ENCODE results near the gene CDC34.
A peak's percentile ranks its signal among the peaks of the same experiment; 100 is the strongest.

Gene CDC34

DNA sequence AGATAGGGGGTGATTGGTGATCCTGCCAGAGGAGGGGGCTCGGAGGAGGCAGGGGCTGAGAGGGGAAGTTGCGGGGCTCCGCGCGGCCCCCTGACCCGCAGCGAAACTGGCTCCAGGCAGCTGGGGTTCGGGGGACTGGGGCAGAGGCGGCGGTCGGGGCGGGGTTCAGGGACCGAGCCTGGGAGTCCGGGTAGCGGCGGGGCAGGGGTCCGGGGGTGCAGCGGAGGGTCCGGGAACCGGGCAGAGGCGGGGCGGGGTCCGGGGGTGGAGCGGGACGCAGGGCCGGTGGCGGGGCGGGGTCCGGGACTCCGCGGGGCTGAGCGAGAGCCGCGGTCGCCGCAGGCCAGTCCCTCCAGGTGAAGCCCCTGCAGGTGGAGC, 34.1 kb upstream of the CDC34 start:
- DNase-seq (ENCODE audit: low read depth): no peak

DNA sequence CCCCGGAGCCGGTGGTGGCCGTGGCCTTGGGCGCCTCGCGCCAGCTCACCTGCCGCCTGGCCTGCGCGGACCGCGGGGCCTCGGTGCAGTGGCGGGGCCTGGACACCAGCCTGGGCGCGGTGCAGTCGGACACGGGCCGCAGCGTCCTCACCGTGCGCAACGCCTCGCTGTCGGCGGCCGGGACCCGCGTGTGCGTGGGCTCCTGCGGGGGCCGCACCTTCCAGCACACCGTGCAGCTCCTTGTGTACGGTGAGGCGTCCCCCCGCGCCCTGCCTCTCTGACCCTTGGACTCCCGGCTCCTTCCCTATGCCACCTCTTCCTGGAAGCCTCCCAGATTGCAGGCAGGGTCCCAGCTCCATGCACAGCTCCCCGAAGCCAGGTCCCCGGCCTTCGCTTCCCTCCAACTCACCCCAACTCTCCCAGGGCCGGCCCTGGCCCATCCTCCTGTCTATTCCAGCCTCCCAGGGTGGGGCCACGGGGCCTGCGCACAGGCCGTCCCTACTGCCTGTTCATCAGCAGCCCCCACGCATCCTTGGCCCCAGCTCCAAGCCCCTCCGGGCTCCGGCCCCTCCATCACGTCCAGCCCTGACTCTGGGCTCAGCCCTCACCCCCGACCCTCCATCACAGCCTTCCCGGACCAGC, 33.6 kb upstream of the CDC34 start:
- DNase-seq (ENCODE audit: low read depth): no peak

- no peak for DNase-seq (ENCODE audit: low read depth)
Measured at GRCh38 chr19:498511-498891, 33.1 kb upstream of the CDC34 start.

DNA sequence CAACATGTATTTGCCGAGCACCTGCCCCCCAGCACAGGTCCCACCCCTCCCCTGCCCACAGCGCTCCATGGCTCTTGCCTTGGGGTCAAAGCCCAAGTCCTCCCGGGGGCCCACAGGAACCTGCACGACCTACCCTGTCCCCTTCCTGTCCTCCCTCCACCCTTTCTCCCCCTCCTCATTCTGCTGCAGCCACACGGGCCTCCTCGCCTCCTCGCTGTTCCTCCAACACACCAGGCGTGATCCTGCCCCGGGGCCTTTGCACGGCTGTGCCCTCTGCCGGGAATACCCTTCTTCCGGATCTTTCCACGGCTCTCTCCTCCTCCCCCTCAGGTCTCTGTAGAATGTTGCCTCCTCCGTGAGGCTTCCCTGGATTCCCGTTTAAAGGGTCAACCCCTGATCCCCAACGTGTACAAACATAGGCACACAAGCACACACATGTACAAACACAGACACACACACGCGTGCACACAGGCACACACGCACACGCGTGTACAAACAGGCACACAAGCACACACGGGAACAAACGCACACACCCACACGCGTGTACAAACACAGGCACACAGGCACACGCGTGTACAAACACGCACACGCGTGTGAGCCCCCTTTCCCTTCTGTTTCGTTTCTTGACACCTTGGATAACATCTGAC, 32.5 kb upstream of the CDC34 start:
- DNase-seq (ENCODE audit: low read depth): no peak

DNA sequence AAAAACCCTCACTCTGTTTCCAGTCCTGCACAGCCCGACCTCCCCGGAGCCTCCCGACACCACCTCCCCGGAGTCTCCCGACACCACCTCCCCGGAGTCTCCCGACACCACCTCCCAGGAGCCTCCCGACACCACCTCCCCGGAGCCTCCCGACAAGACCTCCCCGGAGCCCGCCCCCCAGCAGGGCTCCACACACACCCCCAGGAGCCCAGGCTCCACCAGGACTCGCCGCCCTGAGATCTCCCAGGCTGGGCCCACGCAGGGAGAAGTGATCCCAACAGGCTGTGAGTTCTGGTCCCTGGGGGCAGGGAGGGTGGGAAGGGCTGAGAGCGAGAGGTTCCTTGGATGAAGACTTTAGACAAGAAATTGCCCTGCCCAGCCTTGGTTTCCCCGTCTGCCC, 29.9 kb upstream of the CDC34 start:
- no peak for DNase-seq (ENCODE audit: low read depth)

DNA sequence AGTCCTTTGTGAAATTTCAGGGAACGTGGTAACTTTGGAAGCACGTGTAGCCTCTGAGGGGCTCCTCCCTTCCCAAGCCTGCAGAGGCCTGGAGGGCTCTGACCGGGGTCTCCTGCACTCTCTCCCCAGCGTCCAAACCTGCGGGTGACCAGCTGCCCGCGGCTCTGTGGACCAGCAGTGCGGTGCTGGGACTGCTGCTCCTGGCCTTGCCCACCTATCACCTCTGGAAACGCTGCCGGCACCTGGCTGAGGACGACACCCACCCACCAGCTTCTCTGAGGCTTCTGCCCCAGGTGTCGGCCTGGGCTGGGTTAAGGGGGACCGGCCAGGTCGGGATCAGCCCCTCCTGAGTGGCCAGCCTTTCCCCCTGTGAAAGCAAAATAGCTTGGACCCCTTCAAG, 26.9 kb upstream of the CDC34 start:
- no peak for DNase-seq (ENCODE audit: low read depth)

- DNase-seq (ENCODE audit: low read depth): peak; percentile 100
Measured at GRCh38 chr19:506404-507285, 24.9 kb upstream of the CDC34 start.

- peak; percentile 64 for DNase-seq (ENCODE audit: low read depth)
Measured at GRCh38 chr19:507286-508203, 24.0 kb upstream of the CDC34 start, which contains the start of gene TPGS1. TSS of gene TPGS1 (plus strand) at chr19:507497. CDS start at chr19:507507, 10 bp downstream.

DNA sequence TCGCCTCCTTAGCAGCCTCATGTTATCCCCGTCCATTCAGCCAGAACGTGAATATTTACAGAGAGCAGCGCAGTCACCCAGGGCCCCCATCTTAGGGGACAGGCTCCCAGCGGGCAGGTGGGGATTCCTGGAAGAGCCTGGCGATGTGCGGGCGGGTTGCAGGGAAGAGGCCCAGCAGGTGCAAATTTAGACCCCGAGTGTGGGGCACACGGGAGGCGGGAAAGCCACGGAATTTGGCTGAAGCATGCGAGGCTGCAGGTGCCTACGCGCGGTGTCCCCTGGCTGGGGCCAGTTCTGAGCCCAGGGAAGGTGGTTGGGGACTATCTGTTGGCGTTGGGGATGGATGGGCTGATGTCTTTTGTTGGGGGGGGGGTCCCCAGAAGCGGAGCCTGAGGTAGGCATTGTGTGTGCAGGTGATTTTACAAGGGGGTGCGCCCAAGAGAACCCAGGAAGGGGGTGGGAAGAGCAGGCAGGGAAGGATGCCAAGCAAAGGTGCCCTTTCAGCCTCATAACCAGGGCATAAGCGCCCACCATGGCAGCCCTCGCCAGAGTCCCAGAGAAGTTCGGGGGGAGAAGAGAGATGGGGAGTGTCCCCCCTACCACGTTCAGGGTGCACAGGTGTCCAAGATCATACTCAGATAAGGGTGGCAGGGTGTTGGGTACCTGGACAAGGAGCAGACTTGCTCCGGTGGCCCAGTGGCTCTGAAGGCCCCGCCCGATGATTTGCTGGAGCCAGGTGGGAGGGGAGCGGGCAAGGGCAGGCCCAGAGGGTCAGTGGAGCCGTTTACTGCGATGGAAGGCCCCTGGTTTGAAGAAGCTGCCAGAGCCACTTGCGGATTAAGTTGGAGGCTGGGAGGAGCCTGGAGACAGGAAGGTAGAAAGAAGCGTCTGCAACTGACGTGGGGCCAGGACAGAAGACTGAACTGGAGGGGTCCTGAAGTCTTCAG, 23.1 kb upstream of the CDC34 start:
- DNase-seq (ENCODE audit: low read depth): no peak

DNA sequence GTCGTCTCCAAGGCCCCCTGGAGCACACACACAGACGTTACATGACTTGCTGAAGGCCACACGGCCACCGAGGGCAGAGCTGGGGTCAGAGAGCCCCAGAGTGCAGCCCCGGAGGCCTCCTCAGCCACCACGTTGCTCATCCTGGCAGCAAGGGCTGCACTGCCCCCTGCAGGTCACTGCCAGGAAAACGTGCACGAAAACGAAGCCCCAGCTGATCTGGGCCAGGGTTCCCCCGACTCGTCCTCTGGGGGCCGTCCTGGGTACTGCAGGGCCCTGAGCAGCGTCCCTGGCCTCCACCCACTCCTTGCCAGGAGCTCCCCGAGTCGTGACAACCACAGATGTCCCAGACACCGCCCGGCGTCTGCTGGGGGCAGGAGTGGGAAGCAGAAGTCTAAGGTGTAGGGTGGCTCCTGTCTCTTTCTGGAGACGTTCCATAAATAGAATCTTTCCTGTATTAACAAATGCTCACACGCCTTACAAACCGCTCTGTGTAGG, 20.9 kb upstream of the CDC34 start:
- peak; percentile 71 for DNase-seq (ENCODE audit: low read depth)

DNA sequence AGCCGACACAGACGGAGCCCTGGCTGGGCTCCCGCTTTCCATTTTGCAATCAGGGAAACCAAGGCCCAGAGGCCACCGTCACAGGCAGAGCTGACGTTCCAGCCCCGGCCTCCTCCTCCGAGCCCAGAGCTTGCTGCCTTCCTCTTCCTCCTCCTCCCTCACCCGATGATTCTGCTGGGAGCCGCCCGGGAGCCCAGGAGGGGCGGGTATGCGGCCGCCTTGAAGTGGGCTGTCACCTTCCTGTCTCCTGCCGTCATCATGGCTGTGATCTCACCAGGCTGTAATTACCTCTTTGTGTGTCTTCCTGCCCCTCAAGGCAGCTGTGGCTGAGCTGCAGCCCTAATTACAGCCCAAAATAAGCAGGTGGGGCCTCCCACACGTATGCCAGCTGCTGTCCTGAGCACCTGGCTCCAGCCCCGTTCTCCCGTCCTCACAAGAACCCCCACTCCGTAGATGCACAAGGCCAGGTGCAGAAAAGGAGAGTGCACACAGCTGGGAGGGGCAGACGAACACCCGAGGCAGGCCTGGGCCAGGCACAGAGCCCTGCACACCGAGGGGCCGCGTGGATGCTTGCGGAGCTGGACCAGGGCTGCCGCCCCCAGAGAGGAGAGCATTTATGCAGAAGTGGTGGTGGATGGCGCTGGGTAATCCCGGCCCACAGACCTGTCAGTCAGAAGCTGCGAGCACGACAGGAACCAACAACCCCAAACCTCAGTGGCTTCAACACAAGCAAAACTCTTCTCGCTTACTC, 20.3 kb upstream of the CDC34 start:
- DNase-seq (ENCODE audit: low read depth): no peak

- no peak for DNase-seq (ENCODE audit: low read depth)
Measured at GRCh38 chr19:512547-513365, 18.8 kb upstream of the CDC34 start.

GRCh38 chr19:513368-514165, 18.0 kb upstream of the CDC34 start:
- DNase-seq (ENCODE audit: low read depth): no peak

DNA sequence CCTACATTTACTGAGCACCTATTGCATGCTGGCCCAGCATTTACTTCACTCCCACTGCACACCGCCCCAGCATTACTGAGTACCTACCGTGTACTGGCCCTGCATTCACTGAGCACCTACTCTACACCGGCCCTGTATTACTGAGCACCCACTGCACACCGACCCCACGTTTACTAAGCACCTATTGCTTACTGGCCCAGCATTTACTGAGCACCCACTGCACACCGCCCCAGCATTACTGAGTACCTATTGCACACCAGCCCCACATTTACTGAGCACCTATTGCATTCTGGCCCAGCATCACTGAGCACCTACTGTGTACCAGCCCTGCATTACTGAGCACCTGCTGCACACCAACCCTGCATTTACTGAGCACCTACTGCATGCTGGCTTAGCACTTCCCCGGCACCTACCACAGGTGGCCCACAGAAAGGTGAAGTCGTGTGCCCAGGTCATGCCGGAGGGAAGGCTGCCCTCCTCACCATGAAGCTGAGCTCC, 17.3 kb upstream of the CDC34 start:
- no peak for DNase-seq (ENCODE audit: low read depth)

DNA sequence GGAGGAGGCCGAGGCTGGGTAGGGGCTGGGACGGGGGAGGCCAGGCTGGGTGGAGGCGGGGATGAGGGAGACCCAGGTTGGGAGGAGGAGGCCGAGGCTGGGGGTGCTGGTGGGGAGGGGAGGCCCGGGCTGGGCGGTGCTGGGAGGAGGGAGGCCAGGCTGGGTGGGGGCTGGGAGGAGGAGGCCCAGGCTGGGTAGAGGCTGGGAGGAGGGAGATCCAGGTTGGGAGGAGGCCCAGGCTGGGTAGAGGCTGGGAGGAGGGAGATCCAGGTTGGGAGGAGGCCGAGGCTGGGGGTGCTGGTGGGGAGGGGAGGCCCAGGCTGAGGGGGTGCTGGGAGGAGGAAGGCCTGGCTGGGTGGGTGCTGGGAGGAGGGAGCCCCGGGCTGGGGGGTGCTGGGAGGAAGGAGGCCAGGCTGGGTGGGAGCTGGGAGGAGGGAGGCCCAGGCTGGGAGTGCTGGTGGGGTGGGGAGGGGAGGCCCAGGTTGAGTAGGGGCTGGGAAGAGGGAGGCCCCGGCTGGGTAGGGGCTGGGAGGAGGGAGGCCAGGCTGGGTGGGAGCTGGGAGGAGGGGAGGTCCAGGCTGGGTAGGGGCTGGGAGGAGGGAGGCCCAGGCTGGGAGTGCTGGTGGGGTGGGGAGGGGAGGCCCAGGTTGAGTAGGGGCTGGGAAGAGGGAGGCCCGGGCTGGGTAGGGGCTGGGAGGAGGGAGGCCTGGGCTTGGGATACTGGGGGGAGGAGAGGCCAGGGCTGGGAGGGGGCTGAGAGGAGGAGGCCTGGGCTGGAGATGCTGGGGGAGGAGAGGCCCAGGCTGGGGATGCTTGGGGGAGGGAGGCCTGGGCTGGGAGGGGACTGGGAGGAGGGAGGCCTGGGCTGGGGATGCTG, 13.6 kb upstream of the CDC34 start:
- no peak for DNase-seq (ENCODE audit: low read depth)

GRCh38 chr19:518598-519231, 12.8 kb upstream of the CDC34 start:
- DNase-seq (ENCODE audit: low read depth): no peak
